ENCODE measurements around the gene PMS1.
"Not testable (repeated sequence)": the region's sequence is repeated elsewhere in the genome, so short reads cannot be mapped to it uniquely, and the experiment has no call there.

The PMS1 gene

DNA sequence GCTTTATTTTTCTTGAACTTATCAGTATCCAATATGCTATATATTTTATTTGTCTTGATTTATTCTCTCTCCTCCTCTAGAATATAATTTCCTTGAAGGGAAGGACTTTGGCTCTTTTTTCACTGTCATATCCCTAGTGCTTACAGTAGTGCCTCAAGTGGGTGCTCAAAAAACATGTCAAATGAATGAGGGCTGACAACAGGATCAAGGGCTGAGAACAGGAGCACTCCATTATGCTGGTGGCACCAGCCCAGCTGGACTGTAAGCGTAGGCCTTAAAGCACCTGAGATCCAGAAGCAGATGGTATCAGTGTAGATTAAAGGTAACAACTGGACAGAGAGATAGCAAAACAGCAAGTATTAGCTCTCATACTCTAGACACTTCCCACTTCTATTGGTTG is 46.3 kb downstream of the PMS1 start:
- no peak for DNase-seq (ENCODE audit: low read depth)
- H3K4me3 ChIP-seq (replicated peaks; ENCODE audit: low read depth, low read length), result no peak overlapping the region
- TF ChIP-seq CTCF (IDR thresholded peaks at IDR 0.05; ENCODE audit: low read length, missing control alignments), result no peak

DNA sequence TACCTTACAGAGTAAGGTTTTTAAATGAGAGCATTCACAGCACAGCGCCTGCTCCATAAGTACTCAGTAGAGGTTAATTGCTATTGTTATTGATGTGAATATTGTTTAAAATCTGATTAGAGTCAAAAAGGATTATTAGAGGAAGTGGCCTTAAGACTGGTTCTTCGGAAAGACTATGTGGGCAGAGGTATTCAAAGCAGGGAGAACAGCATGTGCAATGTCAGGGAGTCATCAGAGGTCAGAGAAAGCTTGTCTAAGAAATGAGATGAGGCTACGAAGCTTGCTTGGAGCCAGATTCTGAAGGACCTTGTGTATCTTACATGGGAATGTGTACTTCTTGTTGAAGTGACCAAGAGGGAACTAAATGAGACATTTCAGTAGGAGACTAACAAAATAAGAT is 49.8 kb downstream of the PMS1 start:
- no peak overlapping the region for H3K4me3 ChIP-seq (replicated peaks; ENCODE audit: low read depth, low read length)
- no peak for DNase-seq (ENCODE audit: low read depth)
- no peak for TF ChIP-seq CTCF (IDR thresholded peaks at IDR 0.05; ENCODE audit: low read length, missing control alignments)

DNA sequence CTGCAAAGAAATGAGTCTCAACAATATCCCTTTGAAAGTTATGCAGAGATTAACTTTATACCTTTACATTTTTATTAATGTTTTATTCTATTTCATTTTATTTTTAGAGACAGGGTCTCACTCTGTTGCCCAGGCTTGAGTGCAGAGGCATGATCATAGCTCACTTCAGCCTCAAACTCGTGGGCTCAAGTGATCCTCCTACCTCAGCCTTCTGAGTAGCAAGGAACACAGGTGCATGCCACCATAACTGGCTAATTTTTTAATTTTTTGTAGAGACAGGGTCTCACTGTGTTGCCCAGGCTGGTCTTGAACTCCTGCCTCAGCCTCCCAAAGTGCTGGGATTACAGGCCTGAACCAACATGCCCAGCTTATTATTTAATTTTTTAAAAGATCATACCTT is 50.4 kb downstream of the PMS1 start:
- not testable (repeated sequence) for H3K4me3 ChIP-seq (replicated peaks; ENCODE audit: low read depth, low read length); DNase-seq (ENCODE audit: low read depth)

GRCh38 chr2:189835855-189836558 is 51.8 kb downstream of the PMS1 start:
- TF ChIP-seq CTCF (IDR thresholded peaks at IDR 0.05; ENCODE audit: low read length, missing control alignments), result no peak

DNA sequence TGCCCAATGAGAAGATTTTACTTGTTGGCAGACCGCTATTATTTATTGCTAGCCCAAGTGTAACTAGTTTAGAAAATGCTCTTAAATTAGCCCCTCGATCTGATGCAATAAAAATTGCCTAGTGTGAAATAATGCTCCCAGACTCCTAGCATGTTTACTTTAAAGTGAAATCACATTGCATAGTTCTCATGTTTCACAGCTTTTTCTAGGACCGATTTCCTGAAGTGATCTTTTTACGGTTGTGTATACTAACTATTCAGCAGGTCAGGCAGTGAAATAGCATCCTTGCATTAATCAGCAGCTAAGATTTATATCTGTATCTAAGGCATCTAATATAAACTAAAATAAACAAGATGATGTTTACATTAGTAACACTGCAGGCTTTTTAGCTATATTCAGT is 52.4 kb downstream of the PMS1 start:
- TF ChIP-seq CTCF (IDR thresholded peaks at IDR 0.05; ENCODE audit: low read length, missing control alignments), result no peak
- DNase-seq (ENCODE audit: low read depth), result peak; percentile 61
- H3K4me3 ChIP-seq (replicated peaks; ENCODE audit: low read depth, low read length), result no peak overlapping the region

More at GRCh38 chr2:189835855-189836558, 51.8 kb downstream of the PMS1 start:
- H3K4me3 ChIP-seq (replicated peaks; ENCODE audit: low read depth, low read length), result no peak overlapping the region
- no peak for DNase-seq (ENCODE audit: low read depth)

DNA sequence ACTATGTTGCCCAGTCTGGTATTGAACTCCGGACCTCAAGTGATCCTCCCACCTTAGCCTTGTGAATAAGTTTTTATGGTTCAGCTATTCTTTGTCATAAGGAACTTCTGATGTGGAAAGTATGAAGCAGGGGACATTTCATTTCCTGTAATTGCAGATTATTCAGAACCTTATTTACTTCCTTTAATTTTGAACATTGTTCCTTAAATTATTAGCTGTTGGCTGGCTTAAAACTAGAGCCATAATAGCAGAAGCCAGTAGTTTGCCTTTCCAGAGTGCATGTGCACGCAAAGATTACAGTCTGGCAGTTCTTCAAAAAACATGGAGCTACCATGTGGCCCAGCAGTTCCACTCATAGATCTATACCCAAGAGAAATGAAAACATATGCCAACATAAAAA is 53.1 kb downstream of the PMS1 start:
- no peak overlapping the region for H3K4me3 ChIP-seq (replicated peaks; ENCODE audit: low read depth, low read length)
- no peak for DNase-seq (ENCODE audit: low read depth)
- TF ChIP-seq CTCF (IDR thresholded peaks at IDR 0.05; ENCODE audit: low read length, missing control alignments), result no peak

DNA sequence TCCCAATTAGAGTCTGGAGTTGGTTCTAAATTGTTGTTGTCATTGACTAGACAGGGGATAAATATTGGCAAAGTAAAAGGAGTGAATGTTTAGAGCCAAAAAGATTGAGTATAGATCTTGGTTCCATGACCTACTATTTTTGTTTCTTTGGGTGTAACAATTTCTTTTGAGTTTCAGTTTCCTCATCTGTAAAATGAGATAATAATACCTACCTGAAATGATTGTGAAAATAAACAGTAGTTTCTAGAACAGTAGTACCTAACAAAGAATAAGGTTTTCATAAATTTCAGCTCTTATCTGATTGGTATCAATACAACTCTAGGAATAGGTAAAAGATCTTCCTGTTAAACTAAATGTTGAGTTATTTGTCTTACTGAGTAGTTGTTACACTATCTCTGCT is 56.8 kb downstream of the PMS1 start:
- TF ChIP-seq CTCF (IDR thresholded peaks at IDR 0.05; ENCODE audit: low read length, missing control alignments), result no peak
- H3K4me3 ChIP-seq (replicated peaks; ENCODE audit: low read depth, low read length), result no peak overlapping the region
- no peak for DNase-seq (ENCODE audit: low read depth)
